Measurements from ENCODE around the gene HLF. TPM values are rescaled to one million over a fixed set of nuclear protein-coding genes. Genes with fewer than 3 reads are reported as not detected.

The HLF gene
- total RNA-seq, 4 donors from 2014 or later: 2.5 to 10.0 (median 5.4) TPM

GRCh38 chr17:55318715-55319487 is 54.1 kb downstream of the HLF start:
- no peaks in the 10 kb centered on the region for H3K36me3 ChIP-seq
- no peaks in the 10 kb centered on the region for H3K9me3 ChIP-seq
- H3K4me1 ChIP-seq: peaks cover 0 to 4% (median 0%) of the 10 kb centered on the region in 4 donors
- no peak for DNase-seq
- no peaks in the 10 kb centered on the region for H3K27me3 ChIP-seq
- no peak overlapping the region for H3K27ac ChIP-seq
- TF ChIP-seq POLR2A (IDR thresholded peaks at IDR 0.05) (no peak), CTCF (IDR thresholded peaks at IDR 0.05) (no peak)
- no peak overlapping the region for H3K4me3 ChIP-seq

GRCh38 chr17:55319933-55320593 is 55.3 kb downstream of the HLF start:
- peaks cover 0 to 4% (median 0%) of the 10 kb centered on the region in 4 donors for H3K4me1 ChIP-seq
- no peaks in the 10 kb centered on the region for H3K9me3 ChIP-seq
- no peak overlapping the region for H3K4me3 ChIP-seq
- no peaks in the 10 kb centered on the region for H3K36me3 ChIP-seq
- DNase-seq: no peak
- TF ChIP-seq POLR2A (IDR thresholded peaks at IDR 0.05) (no peak), CTCF (IDR thresholded peaks at IDR 0.05) (no peak)
- no peaks in the 10 kb centered on the region for H3K27me3 ChIP-seq
- no peak overlapping the region for H3K27ac ChIP-seq

GRCh38 chr17:55320594-55321426 is 56.0 kb downstream of the HLF start:
- Histone ChIP-seq H3K27ac (no peak overlapping the region), H3K27me3 (no peaks in the 10 kb centered on the region), H3K36me3 (no peaks in the 10 kb centered on the region), H3K4me3 (peak overlapping the region in 1 of 4 donors; percentile 0), H3K9me3 (no peaks in the 10 kb centered on the region), H3K4me1 (peaks cover 0 to 4% (median 0%) of the 10 kb centered on the region in 4 donors)
- TF ChIP-seq POLR2A (IDR thresholded peaks at IDR 0.05) (no peak), CTCF (IDR thresholded peaks at IDR 0.05) (no peak)
- DNase-seq: no peak

GRCh38 chr17:55321427-55322060 is 56.8 kb downstream of the HLF start:
- no peak overlapping the region for H3K27ac ChIP-seq
- DNase-seq: no peak
- no peaks in the 10 kb centered on the region for H3K27me3 ChIP-seq
- peaks cover 0 to 4% (median 0%) of the 10 kb centered on the region in 4 donors for H3K4me1 ChIP-seq
- H3K4me3 ChIP-seq: peak overlapping the region in 1 of 4 donors; percentile 0
- no peaks in the 10 kb centered on the region for H3K36me3 ChIP-seq
- TF ChIP-seq CTCF (IDR thresholded peaks at IDR 0.05) (no peak), POLR2A (IDR thresholded peaks at IDR 0.05) (no peak)
- H3K9me3 ChIP-seq: no peaks in the 10 kb centered on the region

- Histone ChIP-seq H3K9me3 (no peaks in the 10 kb centered on the region), H3K4me1 (peaks cover 0 to 4% (median 0%) of the 10 kb centered on the region in 4 donors), H3K27ac (no peak overlapping the region), H3K4me3 (no peak overlapping the region), H3K27me3 (no peaks in the 10 kb centered on the region), H3K36me3 (no peaks in the 10 kb centered on the region)
- no peak for DNase-seq
- no peak for TF ChIP-seq POLR2A (IDR thresholded peaks at IDR 0.05)
- TF ChIP-seq CTCF (IDR thresholded peaks at IDR 0.05): no peak
Measured at GRCh38 chr17:55322453-55322985, 57.8 kb downstream of the HLF start.

Data from Peyer's patch (tissue), 4 donors.